Astrocyte (in vitro differentiated cells and primary cell): Measurements from ENCODE around the gene DNTT.

Experiments used
- CTCF ChIP-seq: IDR thresholded peaks from 2 replicates; pipeline ENCODE4 v1.5.1; 2011; ENCODE audit warnings: low read depth, mild to moderate bottlenecking, inconsistent platforms, low read length, moderate library complexity; ENCODE audit not compliant: insufficient read depth
- EZH2 ChIP-seq: IDR thresholded peaks from 2 replicates; pipeline ENCODE4 v1.6.1; 2012; ENCODE audit warnings: mild to moderate bottlenecking, low read length, inconsistent platforms; ENCODE audit not compliant: insufficient read depth

DNA sequence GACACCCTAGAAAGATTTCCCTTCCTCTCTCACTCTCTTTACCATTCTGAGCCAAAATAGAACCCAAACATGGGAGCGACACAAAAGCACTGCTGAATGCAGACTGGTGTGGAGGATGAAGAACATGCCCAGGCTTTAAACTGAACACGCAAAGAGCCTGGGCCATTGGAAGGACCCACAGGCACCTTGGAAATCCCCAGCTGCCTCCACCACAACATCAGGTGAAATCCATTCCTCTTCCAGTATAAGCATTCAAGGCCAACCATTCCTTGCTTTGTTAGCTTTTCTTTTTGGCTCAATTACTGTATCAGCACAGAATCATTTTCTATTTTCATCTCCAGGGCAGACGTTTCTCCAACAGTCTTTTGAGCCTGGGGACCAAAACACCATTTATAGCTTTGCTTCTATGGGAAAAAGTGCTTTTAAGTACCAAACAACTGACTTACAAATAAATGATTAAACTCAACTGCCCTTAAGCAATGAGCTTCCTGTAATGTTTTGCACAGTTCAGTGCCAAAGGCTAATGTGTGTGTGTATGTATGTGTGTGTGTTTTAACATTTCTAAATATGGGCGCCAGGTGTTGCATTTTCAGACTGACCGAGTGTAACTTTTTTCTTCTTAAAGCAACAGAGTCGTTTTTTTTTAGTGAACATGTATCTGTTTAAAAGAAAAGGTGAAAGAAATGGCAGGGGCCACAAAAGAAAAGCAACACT is 16.7 kb upstream of the DNTT start:
- TF ChIP-seq CTCF (no peak), EZH2 (no peak)
